Natural killer cell (primary cell): ENCODE measurements around the gene TFB1M. TPM values are rescaled to one million over a fixed set of nuclear protein-coding genes. Genes with fewer than 3 reads are reported as not detected.

Experiments
- ATAC-seq, 3 donors: fragments of 150-1000 bp in 2 of 3; fragments of 200-7000 bp in 1 of 3; cut with Tn5 transposase; 1 replicate in 1 of 3; 2 replicates in 2 of 3; pipeline ENCODE4 v1.10.0; 2021; ENCODE audit warnings: mild to moderate bottlenecking in 2 of 3, moderate library complexity in 2 of 3
- DNase-seq, 2 donors: peaks; one replicate each; pipeline versions ENCODE4 v3.0.0 to v3.0.0-alpha.2; 2013 to 2021; ENCODE audit warnings: mixed read lengths in 1 of 2
- H3K27ac ChIP-seq: one replicate; pipeline ENCODE4 v1.5.1; 2013; ENCODE audit warnings: mild to moderate bottlenecking, low read length
- H3K27me3 ChIP-seq: one replicate; pipeline ENCODE4 v1.6.1; 2013; ENCODE audit warnings: low read length; ENCODE audit not compliant: control insufficient read depth, insufficient read depth
- H3K36me3 ChIP-seq: one replicate; pipeline ENCODE4 v1.6.1; 2013; ENCODE audit warnings: low read length; ENCODE audit not compliant: control insufficient read depth, insufficient read depth
- H3K4me1 ChIP-seq: one replicate; pipeline ENCODE4 v1.6.1; 2013; ENCODE audit warnings: low read length; ENCODE audit not compliant: control insufficient read depth, insufficient read depth
- H3K4me3 ChIP-seq: one replicate; pipeline ENCODE4 v1.5.1; 2013; ENCODE audit warnings: low read length
- H3K9me3 ChIP-seq: one replicate; pipeline ENCODE4 v1.6.1; 2013; ENCODE audit warnings: low read length; ENCODE audit not compliant: control insufficient read depth, insufficient read depth
- H3K27ac Mint-ChIP-seq, 2 donors: one replicate each; pipeline ENCODE4 v1.8.0; 2022; ENCODE audit warnings: mild to moderate bottlenecking in 2 of 2, mixed read lengths in 2 of 2, moderate library complexity in 1 of 2
- H3K27me3 Mint-ChIP-seq, 2 donors: one replicate each; pipeline ENCODE4 v1.8.0; 2022; ENCODE audit warnings: low read depth in 2 of 2, mixed read lengths in 2 of 2
- H3K36me3 Mint-ChIP-seq: one replicate; pipeline ENCODE4 v1.8.0; 2022; ENCODE audit warnings: mixed read lengths
- H3K4me1 Mint-ChIP-seq, 2 donors: one replicate each; pipeline ENCODE4 v1.8.0; 2022; ENCODE audit warnings: mixed read lengths in 2 of 2
- H3K4me3 Mint-ChIP-seq: one replicate; pipeline ENCODE4 v1.8.0; 2022; ENCODE audit warnings: mild to moderate bottlenecking, moderate library complexity, mixed read lengths
- H3K9me3 Mint-ChIP-seq, 2 donors: one replicate each; pipeline ENCODE4 v1.8.0; 2022; ENCODE audit warnings: mixed read lengths in 2 of 2
- WGBS: methylation state at CpG from one replicate; pipeline ENCODE4 v1.1.7; 2013; ENCODE audit warnings: missing lambda C conversion rate; ENCODE audit not compliant: insufficient coverage; 5-methylcytosine and 5-hydroxymethylcytosine counted together
- intact Hi-C: fragments of 100-400 bp; cut with micrococcal nuclease; formaldehyde crosslinking; loops from one replicate; pipeline ENCODE4 v1.14.2; 2022
- total RNA-seq, 4 donors: library from RNA; stranded (reverse); fragments of 120-200 nt in 1 of 4; gene quantifications; one replicate each; pipeline versions ENCODE4 v1.2.3 to v1.2.4, GENCODE V29; 2013 to 2022
- TF ChIP-seq, protein P1 (sequence below): fragments of 200-600 bp; IDR thresholded peaks from one replicate; pipeline ENCODE4 v1.8.0; 2022; ENCODE audit warnings: antibody characterized with exemption

TFB1M gene
- total RNA-seq, 3 donors from 2014 or later (not counting 1 experiment from before 2014, with no cell fraction given), result 14.1 to 20.1 (median 17.1) TPM

DNA sequence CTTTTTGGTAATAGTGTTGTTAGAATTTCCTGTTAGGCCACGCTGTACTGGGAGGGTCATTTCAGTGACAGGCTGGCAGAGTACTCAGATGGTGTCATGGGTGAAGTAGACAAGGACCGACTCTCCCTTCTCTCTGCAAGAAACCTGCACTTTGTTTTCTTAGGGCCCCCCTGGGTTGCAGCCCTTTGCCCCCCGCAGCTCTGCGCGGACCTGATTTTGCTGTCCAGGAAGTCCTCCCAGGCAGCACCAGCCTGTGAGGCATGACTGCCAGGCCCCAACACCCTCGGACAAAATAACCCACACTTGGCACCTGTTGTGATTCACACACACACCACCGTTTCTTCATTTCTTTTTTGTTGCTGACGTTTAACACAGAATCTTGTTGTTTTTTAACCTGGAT, 72.3 kb downstream of the TFB1M start:
- Mint-ChIP-seq H3K36me3 (no peaks in the 10 kb centered on the region), H3K27ac (no peak overlapping the region), H3K4me3 (no peak overlapping the region), H3K4me1 (no peaks in the 10 kb centered on the region), H3K9me3 (no peaks in the 10 kb centered on the region), H3K27me3 (peaks cover 11 to 13% of the 10 kb centered on the region in 2 donors)
- no peak for ATAC-seq
- Histone ChIP-seq H3K27me3 (no peaks in the 10 kb centered on the region), H3K36me3 (no peaks in the 10 kb centered on the region), H3K9me3 (no peaks in the 10 kb centered on the region), H3K27ac (no peak overlapping the region), H3K4me1 (no peaks in the 10 kb centered on the region), H3K4me3 (no peak overlapping the region)
- intact Hi-C loops, result no loop called here
- 92% methylated on average over 8 of the region's 8 CpGs for WGBS
- TF ChIP-seq, protein P1, sequence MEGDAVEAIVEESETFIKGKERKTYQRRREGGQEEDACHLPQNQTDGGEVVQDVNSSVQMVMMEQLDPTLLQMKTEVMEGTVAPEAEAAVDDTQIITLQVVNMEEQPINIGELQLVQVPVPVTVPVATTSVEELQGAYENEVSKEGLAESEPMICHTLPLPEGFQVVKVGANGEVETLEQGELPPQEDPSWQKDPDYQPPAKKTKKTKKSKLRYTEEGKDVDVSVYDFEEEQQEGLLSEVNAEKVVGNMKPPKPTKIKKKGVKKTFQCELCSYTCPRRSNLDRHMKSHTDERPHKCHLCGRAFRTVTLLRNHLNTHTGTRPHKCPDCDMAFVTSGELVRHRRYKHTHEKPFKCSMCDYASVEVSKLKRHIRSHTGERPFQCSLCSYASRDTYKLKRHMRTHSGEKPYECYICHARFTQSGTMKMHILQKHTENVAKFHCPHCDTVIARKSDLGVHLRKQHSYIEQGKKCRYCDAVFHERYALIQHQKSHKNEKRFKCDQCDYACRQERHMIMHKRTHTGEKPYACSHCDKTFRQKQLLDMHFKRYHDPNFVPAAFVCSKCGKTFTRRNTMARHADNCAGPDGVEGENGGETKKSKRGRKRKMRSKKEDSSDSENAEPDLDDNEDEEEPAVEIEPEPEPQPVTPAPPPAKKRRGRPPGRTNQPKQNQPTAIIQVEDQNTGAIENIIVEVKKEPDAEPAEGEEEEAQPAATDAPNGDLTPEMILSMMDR, result no peak
- DNase-seq, result no peak

DNA sequence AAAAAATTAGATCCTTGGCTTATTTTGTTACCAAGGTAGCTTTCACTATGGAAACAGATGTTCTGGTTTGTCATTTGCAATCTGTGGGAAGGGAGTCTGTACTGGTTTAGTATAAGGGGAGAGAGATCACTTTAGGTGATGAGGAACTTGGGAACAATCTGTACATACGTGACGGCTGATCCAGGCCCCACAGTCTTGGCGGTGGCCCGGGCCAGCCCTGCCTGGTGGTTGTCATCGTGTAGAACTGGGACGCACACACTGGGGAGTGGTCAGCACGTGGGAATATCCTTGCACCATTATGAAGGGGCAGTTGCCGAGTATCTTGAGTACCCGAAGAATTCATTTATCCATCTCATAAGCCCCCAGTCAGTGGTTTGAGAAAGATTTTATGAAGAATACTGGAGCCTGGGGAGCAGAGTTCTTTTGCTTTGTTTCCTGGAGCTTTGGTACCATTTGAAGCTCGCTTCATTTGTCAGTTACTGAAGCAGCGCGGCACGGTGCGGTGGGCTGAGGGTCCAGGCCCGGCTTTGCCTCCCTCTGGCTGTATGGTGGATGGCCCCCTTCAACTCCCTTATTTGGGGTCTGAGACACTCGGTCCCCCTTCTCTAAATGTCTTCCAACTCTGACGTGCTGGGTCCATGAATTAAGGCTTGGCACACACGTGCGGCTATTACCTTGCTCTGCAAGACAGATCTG, 73.2 kb downstream of the TFB1M start:
- Mint-ChIP-seq H3K4me3 (no peak overlapping the region), H3K36me3 (no peaks in the 10 kb centered on the region), H3K4me1 (no peaks in the 10 kb centered on the region), H3K9me3 (no peaks in the 10 kb centered on the region), H3K27me3 (peaks cover 11 to 13% of the 10 kb centered on the region in 2 donors), H3K27ac (no peak overlapping the region)
- Histone ChIP-seq H3K9me3 (no peaks in the 10 kb centered on the region), H3K4me1 (no peaks in the 10 kb centered on the region), H3K4me3 (no peak overlapping the region), H3K27ac (no peak overlapping the region), H3K27me3 (no peaks in the 10 kb centered on the region), H3K36me3 (no peaks in the 10 kb centered on the region)
- 94% methylated on average over 17 of the region's 19 CpGs for WGBS
- no peak for ATAC-seq
- intact Hi-C loops, result no loop called here
- DNase-seq, result no peak
- TF ChIP-seq, protein P1, result no peak

DNA sequence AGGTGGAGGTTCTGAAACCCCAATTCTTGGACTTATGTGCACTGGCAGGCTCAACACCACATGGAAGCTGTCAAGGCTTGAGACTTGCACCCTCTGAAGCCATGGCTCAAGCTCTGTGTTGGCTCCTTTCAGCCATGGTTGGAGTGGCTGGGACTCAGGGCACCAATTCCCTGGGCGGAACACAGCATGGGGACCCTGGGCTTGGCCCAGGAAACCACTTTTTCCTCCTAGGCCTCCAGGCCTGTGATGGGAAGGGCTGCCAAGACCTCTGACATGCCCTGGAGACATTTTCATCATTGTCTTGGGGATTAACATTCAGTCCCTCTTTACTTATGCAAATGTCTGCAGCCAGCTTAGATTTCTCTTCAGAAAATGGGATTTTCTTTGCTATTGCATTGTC, 76.7 kb downstream of the TFB1M start:
- Mint-ChIP-seq H3K36me3 (no peaks in the 10 kb centered on the region), H3K27ac (no peak overlapping the region), H3K27me3 (peaks cover 11 to 13% of the 10 kb centered on the region in 2 donors), H3K4me3 (no peak overlapping the region), H3K4me1 (no peaks in the 10 kb centered on the region), H3K9me3 (no peaks in the 10 kb centered on the region)
- Histone ChIP-seq H3K27ac (no peak overlapping the region), H3K4me3 (no peak overlapping the region), H3K27me3 (no peaks in the 10 kb centered on the region), H3K9me3 (no peaks in the 10 kb centered on the region), H3K4me1 (no peaks in the 10 kb centered on the region), H3K36me3 (no peaks in the 10 kb centered on the region)
- WGBS, result 93% methylated on average over 1 of the region's 1 CpG
- TF ChIP-seq, protein P1, result no peak
- no peak for ATAC-seq
- DNase-seq, result no peak
- intact Hi-C loops, result no loop called here

DNA sequence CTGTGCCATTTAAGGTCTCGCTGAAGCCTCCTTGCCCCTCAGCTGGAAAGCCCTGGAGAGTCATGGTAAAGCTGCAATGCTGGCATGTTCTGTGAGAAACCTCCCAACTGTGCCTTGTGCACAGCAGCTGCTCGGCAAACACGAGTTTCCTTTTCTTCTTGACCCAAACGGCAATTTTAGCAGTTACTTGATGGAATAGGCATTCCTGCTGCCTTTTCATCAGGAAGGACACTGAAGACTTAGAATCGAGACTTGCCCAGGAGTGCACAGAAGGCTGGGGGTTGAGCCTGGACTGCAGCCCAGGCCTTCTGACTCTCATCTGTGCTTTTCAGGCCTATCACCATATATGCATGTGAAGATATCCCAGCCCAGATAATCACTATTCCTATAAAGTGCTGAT, 79.2 kb downstream of the TFB1M start:
- no peaks in the 10 kb centered on the region for H3K36me3 Mint-ChIP-seq
- no peak overlapping the region for H3K27ac Mint-ChIP-seq
- no peaks in the 10 kb centered on the region for H3K9me3 ChIP-seq
- H3K36me3 ChIP-seq, result no peaks in the 10 kb centered on the region
- no peak overlapping the region for H3K4me3 ChIP-seq
- ATAC-seq, result no peak
- H3K27me3 Mint-ChIP-seq, result peaks cover 6 to 7% of the 10 kb centered on the region in 2 donors
- TF ChIP-seq, protein P1, result no peak
- DNase-seq, result no peak
- no peaks in the 10 kb centered on the region for H3K4me1 ChIP-seq
- no peak overlapping the region for H3K27ac ChIP-seq
- H3K4me3 Mint-ChIP-seq, result no peak overlapping the region
- H3K9me3 Mint-ChIP-seq, result no peaks in the 10 kb centered on the region
- intact Hi-C loops, result no loop called here
- WGBS, result 70% methylated on average over 5 of the region's 5 CpGs
- no peaks in the 10 kb centered on the region for H3K27me3 ChIP-seq
- no peaks in the 10 kb centered on the region for H3K4me1 Mint-ChIP-seq
